ENCODE measurements around the gene SFRP2.

SFRP2 gene

DNA sequence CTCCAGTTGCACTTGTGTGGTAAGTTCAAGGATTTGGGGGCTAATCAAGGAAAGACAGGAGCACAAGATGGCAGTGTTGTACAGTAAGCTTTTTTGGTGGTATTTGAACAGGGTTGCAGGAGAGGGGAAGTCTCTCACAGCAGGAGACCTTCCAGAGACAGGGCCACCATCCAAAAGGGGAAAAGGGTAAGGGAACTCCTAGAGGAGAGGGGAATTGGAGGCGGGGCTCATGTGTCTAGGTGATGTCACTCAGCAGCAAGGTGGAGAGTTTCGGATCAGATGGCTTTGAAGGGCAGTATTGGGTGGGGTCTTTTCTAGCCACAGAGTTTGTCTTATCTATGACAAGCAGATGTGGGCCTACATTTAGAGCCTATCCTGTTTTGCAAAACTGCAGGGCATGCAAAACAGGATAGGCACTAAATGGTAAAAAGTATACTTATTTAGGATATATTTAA lies 15.6 kb downstream of the SFRP2 start:
- TF ChIP-seq GATA2 (IDR thresholded peaks at IDR 0.05; ENCODE audit: low read depth, low read length) (no peak), GATA3 (IDR thresholded peaks at IDR 0.05; ENCODE audit: low read depth, low read length) (no peak)

DNA sequence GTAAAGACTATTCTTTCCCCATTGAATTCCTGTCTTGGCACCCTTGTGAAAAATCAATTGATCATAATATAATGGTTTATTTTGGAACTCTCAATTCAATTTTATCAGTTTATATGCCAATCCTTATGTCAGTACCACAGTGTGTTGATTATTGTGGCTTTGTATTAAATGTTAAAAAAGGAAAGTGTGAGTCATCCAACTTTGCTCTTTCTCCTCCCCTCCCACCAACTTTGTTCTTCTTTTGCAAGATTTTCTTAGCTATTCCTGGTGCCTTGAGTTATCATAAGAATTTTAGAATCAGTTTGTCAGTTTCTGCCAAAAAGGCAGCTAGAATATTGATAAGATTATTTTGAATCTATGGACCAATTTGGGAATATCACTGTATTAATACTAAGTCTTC lies 17.8 kb downstream of the SFRP2 start:
- TF ChIP-seq GATA3 (IDR thresholded peaks at IDR 0.05; ENCODE audit: low read depth, low read length) (no peak), GATA2 (IDR thresholded peaks at IDR 0.05; ENCODE audit: low read depth, low read length) (no peak)

DNA sequence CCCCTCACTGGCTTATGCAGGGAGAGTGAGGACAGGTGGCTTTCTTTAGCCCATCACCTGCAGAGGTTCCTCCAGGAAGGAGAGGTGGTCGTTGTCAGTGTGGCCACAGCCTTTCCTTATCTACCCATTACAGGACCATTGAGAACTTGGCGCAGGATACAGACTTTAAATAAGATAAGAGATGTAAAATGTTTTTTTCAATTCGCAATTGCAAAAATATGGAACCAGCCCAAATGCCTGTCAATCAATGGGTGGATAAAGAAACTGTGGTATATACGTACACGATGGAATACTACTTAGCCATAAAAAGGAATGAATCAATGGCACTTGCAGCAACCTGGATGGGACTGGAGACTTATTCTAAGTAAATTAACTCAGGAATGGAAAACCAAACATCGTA lies 22.1 kb downstream of the SFRP2 start:
- TF ChIP-seq GATA3 (IDR thresholded peaks at IDR 0.05; ENCODE audit: low read depth, low read length) (no peak), GATA2 (IDR thresholded peaks at IDR 0.05; ENCODE audit: low read depth, low read length) (no peak)

DNA sequence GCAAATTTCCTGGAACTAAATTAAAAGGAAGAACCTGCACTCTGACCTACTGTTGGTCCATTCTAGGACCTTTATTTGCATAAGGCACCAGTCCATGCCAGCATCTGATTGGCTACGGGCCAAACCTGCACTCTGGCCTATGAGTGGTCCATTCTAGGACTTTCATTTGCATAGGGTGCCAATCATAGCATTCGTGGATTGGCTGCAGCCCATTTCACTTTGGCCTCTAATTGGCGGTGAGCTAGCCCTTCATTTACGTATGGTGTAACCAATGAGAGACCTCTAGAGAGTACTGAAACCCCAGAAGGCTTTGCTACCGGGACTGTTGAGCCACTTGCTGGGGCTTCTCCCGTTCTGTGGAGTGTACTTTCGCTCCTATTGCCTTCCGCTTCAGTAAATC lies 23.0 kb downstream of the SFRP2 start:
- TF ChIP-seq GATA2 (IDR thresholded peaks at IDR 0.05; ENCODE audit: low read depth, low read length) (no peak), GATA3 (IDR thresholded peaks at IDR 0.05; ENCODE audit: low read depth, low read length) (no peak)

DNA sequence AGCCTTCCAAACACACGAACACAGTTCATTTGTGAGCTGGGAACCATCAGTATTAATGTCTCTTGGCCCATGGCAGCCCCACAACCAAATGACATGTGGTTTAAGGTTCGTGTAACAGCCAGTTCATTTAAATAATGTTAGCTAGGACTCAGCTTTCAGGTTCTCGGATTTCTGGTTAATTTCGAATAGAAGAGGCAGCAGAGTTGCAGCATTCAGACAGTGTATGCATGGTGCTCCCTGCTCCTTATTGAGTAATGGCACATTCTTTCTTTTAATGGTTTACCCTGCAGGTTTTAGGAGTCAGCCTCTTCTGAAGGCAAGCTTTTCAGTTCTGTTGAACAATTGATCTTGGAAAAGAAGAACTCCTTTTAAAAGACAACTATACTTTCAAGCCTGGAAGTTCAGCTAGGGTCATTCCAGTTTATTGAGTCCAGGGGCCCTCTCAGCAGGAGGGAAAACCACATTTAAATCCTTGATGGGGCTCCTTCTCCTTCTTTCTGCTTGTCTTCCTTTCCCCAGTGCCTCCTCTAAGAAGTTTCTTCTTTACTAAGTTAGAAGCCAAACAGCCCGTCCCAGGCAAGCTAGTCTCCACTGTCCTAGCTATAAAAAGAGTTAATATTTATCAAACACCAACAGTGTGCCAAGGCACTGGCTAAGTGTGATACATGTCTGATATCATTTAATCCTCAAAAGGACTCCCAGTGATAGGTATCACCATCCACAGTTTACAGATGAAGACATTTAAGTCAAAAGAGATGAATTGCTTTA lies 24.1 kb downstream of the SFRP2 start:
- TF ChIP-seq GATA2 (IDR thresholded peaks at IDR 0.05; ENCODE audit: low read depth, low read length) (no peak), GATA3 (IDR thresholded peaks at IDR 0.05; ENCODE audit: low read depth, low read length) (no peak)

DNA sequence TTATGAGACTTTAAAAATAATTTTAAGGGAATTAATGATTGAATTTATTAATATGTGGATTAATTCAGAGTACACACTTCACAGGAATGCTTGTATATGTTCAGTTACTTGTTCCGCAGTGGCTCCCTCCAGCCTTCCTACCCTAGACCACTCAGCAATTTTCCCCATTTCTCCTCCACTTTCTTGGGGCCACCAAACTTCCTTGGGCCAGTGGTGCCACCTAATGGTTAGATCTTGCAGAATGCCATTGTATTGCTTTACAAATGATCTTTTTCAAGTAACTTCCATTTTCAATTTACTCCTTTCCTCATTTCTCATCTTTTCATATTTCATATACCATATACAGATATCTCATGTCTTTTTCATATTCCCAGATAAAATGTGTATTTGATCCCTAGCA lies 25.5 kb downstream of the SFRP2 start:
- no peak for TF ChIP-seq GATA3 (IDR thresholded peaks at IDR 0.05; ENCODE audit: low read depth, low read length)
- no peak for TF ChIP-seq GATA2 (IDR thresholded peaks at IDR 0.05; ENCODE audit: low read depth, low read length)

DNA sequence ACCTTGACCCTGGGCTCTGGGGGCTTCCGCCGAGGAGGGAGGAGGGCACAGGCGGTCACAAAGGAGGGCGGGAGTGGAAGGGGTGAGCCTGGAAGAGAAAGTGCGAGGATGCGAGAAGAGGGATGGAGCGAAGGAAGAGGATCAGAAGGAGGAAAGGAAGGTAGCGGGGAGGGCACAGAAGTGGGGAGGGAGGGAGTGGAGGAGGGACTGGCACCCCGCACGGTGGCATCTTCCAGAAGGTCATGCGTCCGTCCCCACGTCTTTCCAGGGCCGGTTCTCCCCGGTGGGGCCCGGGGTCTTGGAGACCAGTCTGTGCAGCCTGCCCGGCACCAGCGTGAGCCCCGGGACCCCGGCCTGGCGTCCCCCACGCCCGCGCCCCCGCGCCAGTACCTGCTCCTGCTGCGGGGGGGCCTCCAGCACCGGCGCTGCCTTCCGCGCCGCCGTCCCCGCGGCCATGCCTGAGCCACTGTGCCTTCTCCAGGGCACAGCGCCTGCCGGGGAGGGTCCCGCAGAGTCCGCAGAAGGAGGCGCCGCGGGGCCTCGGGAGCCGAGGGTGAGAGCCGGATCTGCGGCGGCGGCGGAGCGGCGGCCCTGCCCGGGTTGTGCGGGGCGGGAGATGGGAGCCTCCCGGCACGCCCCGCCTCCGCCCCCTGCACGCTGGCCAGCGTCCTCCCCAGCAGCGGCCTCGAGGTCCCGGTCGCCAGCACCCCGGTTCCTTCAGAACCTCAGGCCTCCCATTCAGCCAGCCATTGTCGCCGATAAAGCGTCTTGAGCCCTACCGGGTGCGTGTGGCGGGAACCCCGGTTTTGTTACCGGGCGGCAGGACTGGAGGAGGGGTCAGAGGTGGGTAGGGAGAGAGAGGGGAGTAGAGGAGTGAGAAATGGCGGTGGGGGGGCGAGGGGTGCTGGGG lies 29.2 kb downstream of the SFRP2 start, which contains the start of gene RNF175:
RNF175 (minus strand) TSS at position 618 of the 910 bp plus-strand sequence; CDS start at position 456, 162 bp downstream.
- TF ChIP-seq GATA3 (IDR thresholded peaks at IDR 0.05; ENCODE audit: low read depth, low read length) (no peak), GATA2 (IDR thresholded peaks at IDR 0.05; ENCODE audit: low read depth, low read length) (no peak; the same call in 1 of the 2 replicates)

DNA sequence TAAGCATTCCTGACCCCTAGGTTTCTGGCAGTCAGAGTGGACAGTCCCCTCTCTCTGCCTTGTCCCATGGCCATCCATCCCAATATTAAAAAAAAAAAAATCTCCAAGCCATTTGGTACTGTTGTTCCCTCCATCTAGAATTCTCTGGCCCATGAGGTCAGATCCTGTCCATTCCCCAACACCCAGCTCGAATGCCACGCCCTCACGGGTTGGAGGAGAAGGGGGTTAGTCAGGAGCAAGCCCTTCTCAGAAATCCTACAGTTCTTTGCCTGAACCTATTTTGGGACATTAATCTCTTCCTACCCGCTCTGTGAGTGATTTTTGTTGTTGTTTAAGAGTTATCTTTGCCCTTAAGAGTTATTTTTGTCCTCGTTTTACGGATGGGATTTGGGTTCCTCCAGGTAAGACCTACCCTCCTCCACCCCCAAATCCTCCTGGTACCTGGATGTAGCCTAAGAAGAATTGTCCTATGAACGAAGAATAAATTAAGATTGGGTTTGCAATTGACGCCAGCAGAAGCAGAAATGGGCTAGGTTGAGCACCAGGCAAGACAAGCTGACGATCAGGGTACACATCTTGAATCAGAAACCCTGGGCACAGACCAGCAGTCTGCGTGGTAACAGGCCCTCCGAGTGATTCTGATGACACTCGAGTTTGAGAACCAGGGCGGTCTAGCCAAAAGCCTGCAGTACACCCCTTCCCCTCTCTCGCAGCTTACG lies 30.0 kb downstream of the SFRP2 start:
- TF ChIP-seq GATA2 (IDR thresholded peaks at IDR 0.05; ENCODE audit: low read depth, low read length) (no peak), GATA3 (IDR thresholded peaks at IDR 0.05; ENCODE audit: low read depth, low read length) (no peak)

DNA sequence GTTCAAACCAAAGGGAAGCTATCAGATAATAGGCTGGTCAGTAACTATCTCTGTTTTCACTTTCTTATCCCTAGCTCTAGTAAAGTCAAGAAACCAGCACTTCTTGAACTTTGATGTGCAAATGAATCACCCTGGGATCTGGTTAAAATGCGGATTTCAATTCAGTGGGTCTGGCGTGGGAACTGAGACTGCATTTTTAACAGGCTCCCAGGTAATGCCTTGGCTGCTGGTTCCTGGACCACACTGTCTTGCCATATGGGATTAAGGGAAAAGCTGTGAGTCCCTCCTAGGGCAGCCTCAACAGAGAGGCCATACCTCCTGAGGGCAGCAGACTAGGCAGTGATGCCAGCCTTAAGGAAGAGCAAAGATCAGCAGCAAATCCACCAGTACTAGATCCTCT lies 30.7 kb downstream of the SFRP2 start:
- no peak for TF ChIP-seq GATA3 (IDR thresholded peaks at IDR 0.05; ENCODE audit: low read depth, low read length)
- TF ChIP-seq GATA2 (IDR thresholded peaks at IDR 0.05; ENCODE audit: low read depth, low read length) = no peak

DNA sequence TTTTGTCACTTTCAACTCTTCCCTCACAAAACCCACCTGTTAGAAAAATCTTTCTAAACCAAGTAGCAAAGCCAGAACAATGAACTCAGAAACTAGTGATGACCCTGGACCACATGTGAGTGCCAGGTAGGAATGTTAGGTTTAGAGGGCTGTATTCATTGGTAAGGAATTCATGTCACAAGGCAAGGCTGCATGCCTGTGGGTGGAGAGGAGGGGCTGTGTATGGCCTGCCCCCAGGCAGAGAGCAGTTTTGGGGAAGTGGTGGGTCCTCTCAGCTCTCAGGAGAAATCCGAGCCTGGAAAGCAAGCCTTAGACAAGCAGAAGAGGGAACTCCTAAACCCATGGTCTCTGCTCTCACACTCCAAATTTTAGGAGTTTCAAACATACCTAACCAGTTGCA lies 31.5 kb downstream of the SFRP2 start:
- no peak for TF ChIP-seq GATA3 (IDR thresholded peaks at IDR 0.05; ENCODE audit: low read depth, low read length)
- no peak for TF ChIP-seq GATA2 (IDR thresholded peaks at IDR 0.05; ENCODE audit: low read depth, low read length)

DNA sequence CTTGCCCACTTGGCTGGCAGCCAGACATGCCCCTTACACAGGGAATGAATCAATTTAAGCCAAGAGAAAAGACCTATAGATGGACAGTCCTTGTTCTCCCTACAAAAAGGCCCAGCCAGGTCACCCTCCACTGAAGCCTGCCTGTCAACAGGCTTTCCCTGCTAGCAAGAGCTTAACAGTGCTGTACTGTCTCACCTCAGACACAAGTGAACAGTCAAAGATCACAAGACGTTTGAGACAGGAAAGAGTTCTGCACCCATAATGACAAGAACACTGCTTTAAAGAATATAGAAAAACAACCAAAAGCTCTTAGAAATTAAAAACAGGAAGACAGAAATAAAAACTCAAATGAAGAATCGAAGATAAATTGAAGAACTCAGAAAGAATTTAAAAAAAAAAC lies 33.7 kb downstream of the SFRP2 start:
- TF ChIP-seq GATA2 (IDR thresholded peaks at IDR 0.05; ENCODE audit: low read depth, low read length) = no peak
- TF ChIP-seq GATA3 (IDR thresholded peaks at IDR 0.05; ENCODE audit: low read depth, low read length) = no peak

DNA sequence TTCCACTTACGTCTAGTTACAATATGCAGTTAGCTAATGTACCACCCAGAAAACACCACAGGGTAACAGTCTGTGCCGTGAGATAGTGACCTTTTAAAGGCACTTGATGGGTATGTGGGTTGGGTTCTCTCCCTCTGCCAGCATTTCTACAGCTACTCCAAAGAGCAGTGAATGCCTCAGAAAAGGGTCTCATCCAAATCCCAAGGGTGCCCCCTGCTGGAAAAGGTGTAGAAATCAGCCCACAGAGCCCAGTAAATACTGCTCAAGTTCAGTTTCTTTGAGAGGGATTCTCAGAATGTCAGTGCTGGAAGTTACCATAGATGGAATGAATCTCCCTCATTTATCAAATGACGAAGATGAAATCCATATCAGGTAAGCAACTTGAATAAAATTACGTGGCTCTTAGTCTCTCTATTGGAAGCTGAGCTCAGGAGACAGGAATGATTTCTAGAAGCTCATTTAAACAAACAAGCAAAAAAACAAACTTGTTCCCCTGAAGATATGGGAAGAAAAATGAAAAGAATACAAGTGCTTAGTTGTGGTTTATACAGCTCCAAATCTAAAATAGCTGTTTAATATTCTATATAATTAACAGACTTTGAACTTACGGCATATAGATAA lies 38.6 kb downstream of the SFRP2 start:
- TF ChIP-seq GATA3 (IDR thresholded peaks at IDR 0.05; ENCODE audit: low read depth, low read length) (no peak), GATA2 (IDR thresholded peaks at IDR 0.05; ENCODE audit: low read depth, low read length) (no peak)

DNA sequence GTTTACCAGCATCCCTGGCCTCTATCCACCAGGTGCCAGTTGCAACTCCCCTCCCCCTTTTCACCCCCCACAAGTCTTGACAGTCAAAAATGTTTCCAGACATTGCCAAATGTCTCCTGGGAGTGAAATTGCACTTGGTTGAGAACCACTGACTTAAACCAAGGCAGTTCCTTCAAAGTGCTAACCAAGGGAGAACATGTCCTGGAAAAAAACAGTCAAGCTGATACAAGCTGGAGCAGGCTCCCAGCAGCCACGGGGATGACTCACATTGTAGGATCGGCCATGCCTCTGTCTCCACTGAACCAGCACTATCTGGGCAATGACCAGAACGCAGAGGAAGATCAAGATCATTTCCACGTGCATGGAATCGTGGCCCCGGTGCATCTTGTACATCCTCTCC lies 40.5 kb downstream of the SFRP2 start:
- TF ChIP-seq GATA3 (IDR thresholded peaks at IDR 0.05; ENCODE audit: low read depth, low read length) = no peak
- TF ChIP-seq GATA2 (IDR thresholded peaks at IDR 0.05; ENCODE audit: low read depth, low read length) = 0 out of 2 replicates have a peak, but pooled peaks have one; percentile 23

Measured in SH-SY5Y (cell line).